Thymus (tissue), 11 donors: ENCODE data around the gene ZCCHC7. TPM values are rescaled to one million over a fixed set of nuclear protein-coding genes. Genes with fewer than 3 reads are reported as not detected.

ENCODE experiments used
- DNase-seq, 9 donors: peaks; one replicate each; pipeline ENCODE4 v3.0.0-alpha.2; 2013; ENCODE audit warnings: low spot score in 9 of 9, low read depth in 6 of 9, missing footprints in 1 of 9
- H3K27ac ChIP-seq, 2 donors: one replicate each; pipeline ENCODE4 v1.5.1; 2013; ENCODE audit warnings: control low read depth in 1 of 2, low read depth in 1 of 2, low read length in 1 of 2, mild to moderate bottlenecking in 1 of 2, moderate library complexity in 1 of 2
- H3K27me3 ChIP-seq, 2 donors: one replicate each; pipeline ENCODE4 v1.5.1; 2013; ENCODE audit warnings: low read length in 1 of 2; ENCODE audit not compliant: control insufficient read depth in 2 of 2, insufficient read depth in 1 of 2
- H3K36me3 ChIP-seq, 2 donors: one replicate each; pipeline ENCODE4 v1.5.1; 2013; ENCODE audit warnings: low read length in 1 of 2, mild to moderate bottlenecking in 1 of 2, moderate library complexity in 1 of 2; ENCODE audit not compliant: control insufficient read depth in 2 of 2, insufficient read depth in 2 of 2
- H3K4me1 ChIP-seq, 2 donors: one replicate each; pipeline ENCODE4 v1.5.1; 2013; ENCODE audit warnings: low read length in 2 of 2; ENCODE audit not compliant: control insufficient read depth in 2 of 2, insufficient read depth in 2 of 2
- H3K4me3 ChIP-seq, 2 donors: one replicate each; pipeline ENCODE4 v1.5.1; 2013; ENCODE audit warnings: low read length in 2 of 2, control low read depth in 1 of 2, mild to moderate bottlenecking in 1 of 2
- H3K9me3 ChIP-seq, 2 donors: one replicate each; pipeline ENCODE4 v1.5.1; 2013; ENCODE audit warnings: low read length in 1 of 2, mild to moderate bottlenecking in 1 of 2; ENCODE audit not compliant: control insufficient read depth in 2 of 2, insufficient read depth in 1 of 2
- WGBS: extraction: QIAGEN DNeasy Blood & Tissue Kit; methylation state at CpG from one replicate; pipeline ENCODE4 v1.1.7; 2013; 5-methylcytosine and 5-hydroxymethylcytosine counted together
- polyA plus RNA-seq: library from polyadenylated mRNA; stranded (reverse); fragments of 200-250 nt; gene quantifications from one replicate; pipeline ENCODE4 v1.2.3, GENCODE V29; 2013
- total RNA-seq: library from RNA; stranded (reverse); fragments of 120-200 nt; gene quantifications from one replicate; pipeline ENCODE4 v1.2.4, GENCODE V29; 2013
- donor health status: healthy.

ZCCHC7 gene
- total and polyA plus RNA-seq, 2 donors, result 21.8 to 22.6 TPM

DNA sequence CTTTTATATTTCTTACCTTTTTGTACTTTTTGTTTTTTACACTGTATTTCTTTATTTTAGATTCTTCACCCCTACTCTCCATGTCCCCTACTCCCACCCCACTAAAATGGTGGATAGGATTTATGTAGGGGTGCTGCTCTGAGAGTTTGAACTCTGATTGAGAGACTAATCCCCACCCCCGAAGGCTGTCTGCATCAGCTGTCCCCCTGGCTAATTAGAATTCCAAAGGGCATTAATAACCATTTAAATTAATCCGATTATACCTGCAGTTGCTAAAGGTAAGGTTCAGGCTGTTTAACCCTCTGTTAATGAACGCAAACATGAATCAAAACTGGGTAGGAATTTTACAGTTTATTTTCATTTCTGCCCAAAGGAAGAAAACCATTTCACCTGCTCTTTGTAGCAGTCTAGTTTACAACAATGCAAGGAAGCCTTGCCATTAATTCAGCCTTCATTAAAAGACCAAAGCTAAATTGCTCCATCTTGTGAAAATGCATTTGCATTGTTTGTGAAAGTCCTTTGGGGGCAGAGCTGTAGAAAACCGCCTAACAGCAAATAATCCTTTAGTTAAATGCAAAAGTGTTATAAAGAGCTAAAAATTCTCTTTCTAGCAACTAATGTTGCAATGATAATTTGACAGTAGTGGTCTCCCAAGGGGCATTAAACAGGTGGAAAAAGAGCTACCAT is 71.2 kb downstream of the ZCCHC7 start:
- 97% methylated on average over 4 of the region's 4 CpGs for WGBS
- Histone ChIP-seq H3K36me3 (peaks cover 4 to 5% of the 10 kb centered on the region in 2 donors), H3K9me3 (no peaks in the 10 kb centered on the region), H3K4me3 (no peak overlapping the region), H3K4me1 (no peaks in the 10 kb centered on the region), H3K27me3 (no peaks in the 10 kb centered on the region), H3K27ac (no peak overlapping the region)
- no peak for DNase-seq

DNA sequence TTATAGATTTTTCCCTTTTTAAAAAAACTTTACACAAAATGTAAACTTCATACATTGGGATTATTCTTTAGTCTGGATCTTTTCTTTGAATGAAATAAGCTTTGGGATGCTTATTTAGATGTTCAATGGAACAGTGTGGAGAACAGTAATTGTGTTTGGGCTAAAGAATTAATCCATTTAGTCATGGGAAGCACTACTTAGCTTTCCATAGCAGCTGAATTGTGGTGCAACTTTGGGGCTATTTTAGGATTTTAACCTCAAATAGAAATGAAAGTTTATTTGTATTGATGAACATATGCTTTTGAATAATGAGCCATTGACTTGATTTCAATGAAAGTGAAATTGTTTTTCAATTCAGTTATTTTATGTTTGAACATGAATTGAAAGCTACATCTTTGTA is 72.4 kb downstream of the ZCCHC7 start:
- no peaks in the 10 kb centered on the region for H3K9me3 ChIP-seq
- H3K27me3 ChIP-seq, result no peaks in the 10 kb centered on the region
- peaks cover 4 to 5% of the 10 kb centered on the region in 2 donors for H3K36me3 ChIP-seq
- peaks cover 2 to 5% of the 10 kb centered on the region in 2 donors for H3K4me1 ChIP-seq
- no peak overlapping the region for H3K4me3 ChIP-seq
- DNase-seq, result no peak
- no peak overlapping the region for H3K27ac ChIP-seq

DNA sequence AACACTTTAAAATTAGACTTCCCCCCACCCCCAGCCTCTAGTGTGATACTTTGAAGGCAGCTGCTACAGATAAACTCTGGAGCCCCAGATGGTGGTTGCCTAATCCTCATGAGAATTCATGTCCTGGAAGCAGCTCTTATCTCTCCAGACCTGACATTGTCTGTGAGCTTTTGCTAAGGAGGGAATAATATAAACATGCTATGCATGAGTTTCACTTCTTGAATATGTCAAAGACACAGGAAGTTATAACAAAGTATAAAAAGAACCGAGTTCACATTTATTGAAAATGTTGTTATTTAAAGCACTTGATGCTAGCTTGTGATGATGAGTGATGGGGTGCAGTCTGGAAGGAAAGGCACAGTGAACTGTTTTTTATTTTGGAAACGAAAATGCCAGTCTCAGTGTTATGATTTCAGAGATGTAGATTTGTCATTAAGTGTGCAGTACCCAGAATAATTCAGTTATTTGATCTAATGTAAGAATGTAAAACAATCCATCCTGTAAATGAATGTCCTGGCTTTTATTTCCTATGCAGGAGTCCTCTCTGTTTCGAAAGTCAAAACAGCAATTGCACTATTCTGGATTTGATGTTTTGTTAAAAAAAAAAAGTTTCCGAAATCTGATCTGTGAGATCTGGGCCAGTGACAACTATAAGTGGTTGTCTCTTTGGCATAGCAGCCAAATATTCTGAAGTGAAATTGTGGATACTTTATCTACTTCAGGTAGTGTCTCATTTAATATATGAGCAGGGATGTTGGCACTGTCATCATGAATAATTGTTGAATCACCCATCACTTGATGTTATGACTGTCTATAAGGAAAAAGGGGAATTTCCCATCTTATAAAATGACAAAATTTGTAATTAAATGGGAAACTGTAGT is 77.0 kb downstream of the ZCCHC7 start:
- Histone ChIP-seq H3K27ac (no peak overlapping the region), H3K27me3 (no peaks in the 10 kb centered on the region), H3K9me3 (no peaks in the 10 kb centered on the region), H3K4me3 (no peak overlapping the region), H3K4me1 (peaks cover 2 to 5% of the 10 kb centered on the region in 2 donors), H3K36me3 (no peaks in the 10 kb centered on the region)
- WGBS, result 31% methylated on average over 4 of the region's 4 CpGs
- peak in 4 of 9 donors; percentile 4 to 47 (median 25) for DNase-seq

DNA sequence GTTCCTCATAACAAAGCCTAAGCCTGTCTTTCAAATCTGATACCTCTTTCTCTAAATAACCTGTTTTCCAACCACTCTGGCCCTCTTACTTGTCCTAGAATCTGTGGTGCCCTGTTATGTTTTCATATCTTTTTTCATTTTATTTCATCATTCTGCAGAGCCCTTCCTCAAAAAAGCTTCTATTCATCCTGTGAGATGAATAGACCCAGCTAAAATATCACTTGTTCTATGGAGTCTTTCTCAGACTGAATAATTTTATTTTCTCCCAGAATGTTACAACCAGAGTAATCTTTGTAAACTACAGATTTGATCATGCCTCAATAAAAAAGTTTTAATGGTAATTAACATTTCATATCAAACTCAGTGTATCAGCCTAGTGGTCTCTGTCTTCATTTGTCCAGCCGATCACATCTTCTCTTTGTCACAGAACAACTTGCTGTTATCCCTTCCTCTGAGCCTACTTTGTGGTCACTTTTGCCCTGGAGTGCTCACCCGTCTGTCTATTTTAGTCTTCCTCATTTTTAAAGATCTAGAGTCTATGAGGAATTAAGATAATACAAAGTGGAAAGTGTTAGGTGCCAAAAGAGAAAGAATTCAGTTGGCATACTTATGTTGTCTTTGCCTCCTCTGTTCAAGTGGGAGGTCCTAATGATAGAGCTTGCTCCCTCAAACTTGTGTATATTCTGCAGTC is 77.8 kb downstream of the ZCCHC7 start:
- no peak for DNase-seq
- peaks cover 0 to under 1% of the 10 kb centered on the region in 2 donors for H3K36me3 ChIP-seq
- no peak overlapping the region for H3K27ac ChIP-seq
- no peaks in the 10 kb centered on the region for H3K9me3 ChIP-seq
- no peaks in the 10 kb centered on the region for H3K27me3 ChIP-seq
- peaks cover 2 to 5% of the 10 kb centered on the region in 2 donors for H3K4me1 ChIP-seq
- 68% methylated on average over 2 of the region's 2 CpGs for WGBS
- no peak overlapping the region for H3K4me3 ChIP-seq

DNA sequence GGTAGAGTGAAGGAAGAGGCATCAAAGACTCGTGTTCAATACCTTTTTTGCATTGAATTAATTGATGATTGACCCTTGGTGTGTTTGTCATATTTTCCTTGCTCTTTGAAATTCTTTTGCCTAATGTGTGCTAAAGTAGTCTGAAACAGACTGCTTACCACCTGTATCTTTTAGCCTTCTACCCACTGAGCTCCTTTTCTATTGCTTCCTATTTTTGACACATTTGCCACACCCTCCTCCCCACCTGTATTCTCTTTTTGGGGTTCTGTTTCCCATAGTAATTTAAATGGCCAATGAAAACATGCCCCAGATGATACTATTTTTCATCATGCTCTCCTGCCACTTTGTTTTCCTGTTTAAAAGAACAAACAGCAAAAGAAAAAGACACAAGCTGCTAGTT is 78.5 kb downstream of the ZCCHC7 start:
- H3K9me3 ChIP-seq, result no peaks in the 10 kb centered on the region
- WGBS, result 89% methylated on average over 1 of the region's 1 CpG
- peaks cover 2 to 5% of the 10 kb centered on the region in 2 donors for H3K4me1 ChIP-seq
- H3K27me3 ChIP-seq, result no peaks in the 10 kb centered on the region
- DNase-seq, result no peak
- H3K27ac ChIP-seq, result no peak overlapping the region
- no peak overlapping the region for H3K4me3 ChIP-seq
- peaks cover 0 to 3% of the 10 kb centered on the region in 2 donors for H3K36me3 ChIP-seq

DNA sequence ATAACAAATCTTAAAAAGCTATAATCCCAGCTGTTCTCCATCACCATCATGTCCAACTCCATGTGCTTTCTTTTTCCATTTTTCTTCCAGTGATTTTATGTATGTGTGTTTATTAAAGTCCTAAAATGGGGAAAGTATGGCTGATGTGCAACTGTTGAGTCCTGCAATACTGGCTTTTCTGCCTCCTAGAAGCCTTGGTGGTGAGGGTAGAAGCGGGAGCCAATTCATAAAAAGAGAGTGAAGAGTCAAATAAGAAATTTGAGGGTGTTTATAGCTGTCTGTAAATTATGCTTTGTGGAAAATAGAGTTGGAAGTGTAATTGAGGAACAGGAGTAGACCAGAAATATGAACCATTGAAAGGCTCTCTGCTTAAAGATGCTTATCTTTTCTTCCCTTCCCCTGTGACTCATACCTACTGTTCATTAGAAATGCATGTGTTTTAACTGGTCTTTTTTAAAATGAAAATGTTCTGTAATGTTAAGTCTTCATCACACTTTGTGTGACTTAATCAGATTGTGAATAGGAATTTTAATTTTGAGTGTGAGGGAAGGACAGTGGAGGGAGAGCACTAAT is 80.1 kb downstream of the ZCCHC7 start:
- Histone ChIP-seq H3K27me3 (no peaks in the 10 kb centered on the region), H3K9me3 (no peaks in the 10 kb centered on the region), H3K4me3 (no peak overlapping the region), H3K4me1 (peaks cover 2 to 5% of the 10 kb centered on the region in 2 donors), H3K36me3 (peaks cover 0 to 3% of the 10 kb centered on the region in 2 donors), H3K27ac (no peak overlapping the region)
- no peak for DNase-seq
- WGBS, result 97% methylated on average over 1 of the region's 1 CpG

DNA sequence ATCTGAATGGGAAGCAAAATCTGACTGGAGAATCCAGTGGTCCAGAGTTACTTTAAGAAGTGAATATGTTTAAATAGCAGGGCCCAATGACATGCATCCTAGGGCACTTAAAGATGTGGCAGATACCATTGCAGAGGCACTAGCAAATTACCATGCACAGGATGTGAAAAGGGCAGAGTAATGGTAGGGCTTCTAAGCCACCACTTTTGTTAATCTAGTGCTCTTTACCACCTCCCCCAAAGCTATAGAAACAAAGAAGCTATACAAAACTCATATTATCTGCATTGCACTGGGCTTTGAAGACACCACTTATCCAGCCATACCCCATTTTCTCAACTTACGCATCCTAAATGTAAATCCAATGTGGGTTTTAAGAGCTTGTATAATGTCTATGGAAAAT is 81.2 kb downstream of the ZCCHC7 start:
- Histone ChIP-seq H3K27ac (no peak overlapping the region), H3K27me3 (no peaks in the 10 kb centered on the region)
- WGBS, result 100% methylated on average over 1 of the region's 1 CpG

DNA sequence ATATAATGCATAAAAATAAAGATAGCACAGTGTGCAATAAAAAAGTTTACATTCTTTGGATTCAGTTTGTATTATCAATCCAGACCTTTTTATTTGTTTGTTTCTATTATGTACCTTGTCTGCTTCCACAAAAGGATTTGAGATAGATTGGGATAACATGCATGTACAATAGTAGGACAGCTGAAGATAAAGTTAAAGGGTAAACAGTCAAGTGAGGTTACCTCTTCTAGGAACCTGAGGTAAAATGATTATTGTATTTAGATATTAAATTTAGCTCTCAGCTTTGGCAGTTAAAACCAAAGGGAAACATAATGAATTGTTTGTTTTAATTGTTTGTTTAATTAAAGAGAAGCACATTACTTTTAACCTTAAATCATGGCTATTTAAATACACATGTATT is 81.7 kb downstream of the ZCCHC7 start:
- Histone ChIP-seq H3K27me3 (no peaks in the 10 kb centered on the region), H3K36me3 (peaks cover 2 to 10% of the 10 kb centered on the region in 2 donors), H3K27ac (no peak overlapping the region), H3K4me1 (peaks cover under 1 to 3% of the 10 kb centered on the region in 2 donors), H3K9me3 (no peaks in the 10 kb centered on the region), H3K4me3 (no peak overlapping the region)
- no peak for DNase-seq

More for the DNA sequence above, 81.2 kb downstream of the ZCCHC7 start:
- peaks cover 2 to 8% of the 10 kb centered on the region in 2 donors for H3K36me3 ChIP-seq
- H3K4me1 ChIP-seq, result peaks cover 2 to 5% of the 10 kb centered on the region in 2 donors
- no peak overlapping the region for H3K4me3 ChIP-seq
- H3K9me3 ChIP-seq, result no peaks in the 10 kb centered on the region
- no peak for DNase-seq
